Mesendoderm (in vitro differentiated cells): Measurements from ENCODE around the gene ITPA.

Experiments
- DNase-seq: peaks from one replicate; pipeline ENCODE4 v3.0.0; 2013
- H2AK5ac ChIP-seq: 2 replicates; pipeline ENCODE4 v1.6.1; 2013; ENCODE audit warnings: low read length, inconsistent platforms
- H2BK120ac ChIP-seq: 2 replicates; pipeline ENCODE4 v1.6.1; 2013; ENCODE audit warnings: low read depth, mild to moderate bottlenecking, low read length, moderate library complexity, mixed read lengths
- H2BK15ac ChIP-seq: replicated peaks from 2 replicates; pipeline ENCODE4 v1.6.1; 2013; ENCODE audit warnings: low read depth, mild to moderate bottlenecking, moderate library complexity
- H2BK5ac ChIP-seq: 2 replicates; pipeline ENCODE4 v1.6.1; 2013; ENCODE audit warnings: low read length, inconsistent platforms
- H3K18ac ChIP-seq: 2 replicates; pipeline ENCODE4 v1.6.1; 2013; ENCODE audit warnings: mild to moderate bottlenecking, low read length, mixed read lengths
- H3K23ac ChIP-seq: one replicate; pipeline ENCODE4 v1.6.1; 2013; ENCODE audit warnings: low read length
- H3K27ac ChIP-seq: 2 replicates; pipeline ENCODE4 v1.5.1; 2013; ENCODE audit warnings: low read depth, mild to moderate bottlenecking, inconsistent platforms, low read length, moderate library complexity
- H3K27me3 ChIP-seq: 2 replicates; pipeline ENCODE4 v1.6.1; 2013; ENCODE audit warnings: low read length, control low read depth, mild to moderate bottlenecking, inconsistent platforms; ENCODE audit not compliant: insufficient read depth, poor library complexity
- H3K36me3 ChIP-seq: 2 replicates; pipeline ENCODE4 v1.6.1; 2013; ENCODE audit warnings: low read length, inconsistent platforms; ENCODE audit not compliant: control insufficient read depth, insufficient read depth
- H3K4ac ChIP-seq: one replicate; pipeline ENCODE4 v1.6.1; 2013; ENCODE audit warnings: low read depth, mild to moderate bottlenecking, low read length, moderate library complexity
- H3K4me1 ChIP-seq: 2 replicates; pipeline ENCODE4 v1.6.1; 2013; ENCODE audit warnings: low read depth, low read length, inconsistent platforms; ENCODE audit not compliant: control insufficient read depth
- H3K4me2 ChIP-seq: 2 replicates; pipeline ENCODE4 v1.6.1; 2013; ENCODE audit warnings: low read length
- H3K4me3 ChIP-seq: 2 replicates; pipeline ENCODE4 v1.5.1; 2013; ENCODE audit warnings: mild to moderate bottlenecking, low read length
- H3K56ac ChIP-seq: one replicate; pipeline ENCODE4 v1.6.1; 2013; ENCODE audit warnings: low read length
- H3K79me1 ChIP-seq: 2 replicates; pipeline ENCODE4 v1.6.1; 2013; ENCODE audit warnings: low read length, inconsistent platforms
- H3K79me2 ChIP-seq: 2 replicates; pipeline ENCODE4 v1.6.1; 2013; ENCODE audit warnings: mild to moderate bottlenecking, low read length; ENCODE audit not compliant: control insufficient read depth, insufficient read depth
- H3K9ac ChIP-seq: 2 replicates; pipeline ENCODE4 v1.6.1; 2013; ENCODE audit warnings: low read length, inconsistent platforms
- H4K5ac ChIP-seq: one replicate; pipeline ENCODE4 v1.6.1; 2013; ENCODE audit warnings: low read length
- H4K8ac ChIP-seq: one replicate; pipeline ENCODE4 v1.6.1; 2013; ENCODE audit warnings: low read depth, mild to moderate bottlenecking, control low read depth, low read length, moderate library complexity
- WGBS: extraction: QIAGEN DNeasy Blood & Tissue Kit; methylation state at CpG from one replicate; pipeline ENCODE4 v1.1.7; 2013; ENCODE audit warnings: low lambda C conversion rate, missing lambda C conversion rate; ENCODE audit not compliant: insufficient coverage; ENCODE audit errors: extremely low coverage; 5-methylcytosine and 5-hydroxymethylcytosine counted together

Gene ITPA

GRCh38 chr20:3258429-3258828 is 49.1 kb downstream of the ITPA start:
- Histone ChIP-seq H3K56ac (no peak overlapping the region), H3K9ac (no peak overlapping the region), H2BK15ac (no peak overlapping the region), H3K27ac (no peak overlapping the region), H3K36me3 (no peaks in the 10 kb centered on the region), H4K5ac (no peak overlapping the region), H3K4me2 (no peak overlapping the region), H2BK120ac (no peak overlapping the region), H3K4ac (no peak overlapping the region), H2AK5ac (no peak overlapping the region), H3K23ac (no peak overlapping the region), H4K8ac (no peak overlapping the region), H3K18ac (no peak overlapping the region), H3K4me1 (no peaks in the 10 kb centered on the region), H3K79me1 (no peaks in the 10 kb centered on the region), H3K27me3 (no peaks in the 10 kb centered on the region), H3K79me2 (no peaks in the 10 kb centered on the region), H2BK5ac (no peak overlapping the region), H3K4me3 (no peak overlapping the region)
- no peak for DNase-seq
- WGBS = no CpG with 5 or more reads among the region's 5 CpGs

DNA sequence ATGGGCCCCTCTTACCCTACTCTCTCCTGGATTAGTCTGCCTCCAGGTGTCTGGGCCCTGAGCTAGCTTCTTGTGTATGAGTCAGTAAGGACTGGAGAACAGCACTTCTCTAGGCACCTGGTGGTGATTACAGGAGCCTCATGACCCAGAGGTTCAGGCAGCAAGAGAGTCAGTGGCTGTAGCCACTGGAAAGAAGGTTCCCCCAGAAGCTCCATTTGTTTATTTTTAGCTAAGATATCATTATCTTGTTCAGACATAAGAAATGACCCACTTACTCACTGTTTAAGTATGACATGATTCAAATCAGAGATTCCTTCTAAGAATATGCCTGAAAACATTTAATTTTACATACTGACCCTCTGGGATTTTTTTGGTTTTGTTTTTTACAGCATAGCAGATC is 53.3 kb downstream of the ITPA start:
- Histone ChIP-seq H3K4me2 (no peak overlapping the region), H2BK5ac (no peak overlapping the region), H3K36me3 (no peaks in the 10 kb centered on the region), H3K27ac (no peak overlapping the region), H2BK15ac (no peak overlapping the region), H3K56ac (no peak overlapping the region), H4K8ac (no peak overlapping the region), H4K5ac (no peak overlapping the region), H3K18ac (no peak overlapping the region), H3K9ac (no peak overlapping the region), H3K27me3 (no peaks in the 10 kb centered on the region), H3K4ac (no peak overlapping the region), H3K79me2 (no peaks in the 10 kb centered on the region), H2AK5ac (no peak overlapping the region), H3K79me1 (no peaks in the 10 kb centered on the region), H3K4me3 (no peak overlapping the region), H3K23ac (no peak overlapping the region), H2BK120ac (no peak overlapping the region), H3K4me1 (no peaks in the 10 kb centered on the region)
- no peak for DNase-seq

- no peak overlapping the region for H4K5ac ChIP-seq
- H3K4me1 ChIP-seq = no peaks in the 10 kb centered on the region
- H3K36me3 ChIP-seq = no peaks in the 10 kb centered on the region
- no peak overlapping the region for H4K8ac ChIP-seq
- no peak overlapping the region for H3K27ac ChIP-seq
- no peak overlapping the region for H3K4ac ChIP-seq
- no peak overlapping the region for H3K18ac ChIP-seq
- H3K79me2 ChIP-seq = no peaks in the 10 kb centered on the region
- WGBS = no CpG with 5 or more reads among the region's 4 CpGs
- no peak overlapping the region for H3K9ac ChIP-seq
- no peak overlapping the region for H3K23ac ChIP-seq
- H3K4me3 ChIP-seq = no peak overlapping the region
- H3K79me1 ChIP-seq = no peaks in the 10 kb centered on the region
- no peak for DNase-seq
- H3K4me2 ChIP-seq = no peak overlapping the region
- no peak overlapping the region for H2AK5ac ChIP-seq
- H3K27me3 ChIP-seq = no peaks in the 10 kb centered on the region
- H2BK15ac ChIP-seq = no peak overlapping the region
- no peak overlapping the region for H2BK120ac ChIP-seq
- H2BK5ac ChIP-seq = no peak overlapping the region
- no peak overlapping the region for H3K56ac ChIP-seq
Observed at GRCh38 chr20:3270051-3270450, 60.8 kb downstream of the ITPA start.

DNA sequence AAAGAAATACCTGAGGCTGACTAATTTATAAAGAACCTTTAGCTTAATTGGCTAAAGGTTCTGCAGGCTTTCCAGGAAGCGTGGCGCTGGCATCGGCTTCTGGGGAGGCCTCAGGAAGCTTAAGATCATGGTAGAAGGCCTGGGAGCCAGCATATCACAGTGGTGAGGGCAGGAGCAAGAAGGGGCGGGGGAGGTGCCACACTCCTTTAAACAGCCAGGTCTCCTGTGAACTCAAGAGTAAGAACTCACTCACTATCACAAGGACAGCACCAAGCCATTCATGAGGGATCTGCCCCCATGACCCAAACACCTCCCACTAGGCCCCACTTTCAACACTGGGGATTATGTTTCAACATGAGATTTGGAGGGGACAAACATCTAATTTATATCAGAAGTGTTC is 64.1 kb downstream of the ITPA start:
- Histone ChIP-seq H4K5ac (no peak overlapping the region), H3K27me3 (no peaks in the 10 kb centered on the region), H3K4me1 (no peaks in the 10 kb centered on the region), H4K8ac (no peak overlapping the region), H2BK120ac (no peak overlapping the region), H2BK5ac (no peak overlapping the region), H2BK15ac (no peak overlapping the region), H3K27ac (no peak overlapping the region), H3K4me3 (no peak overlapping the region), H3K79me1 (no peaks in the 10 kb centered on the region), H3K18ac (no peak overlapping the region), H2AK5ac (no peak overlapping the region), H3K36me3 (no peaks in the 10 kb centered on the region), H3K56ac (no peak overlapping the region), H3K23ac (no peak overlapping the region), H3K79me2 (no peaks in the 10 kb centered on the region), H3K4ac (no peak overlapping the region), H3K9ac (no peak overlapping the region), H3K4me2 (no peak overlapping the region)
- no CpG with 5 or more reads among the region's 4 CpGs for WGBS
- no peak for DNase-seq
